Measurements from ENCODE around the gene TYW1B. TPM values are rescaled to one million over a fixed set of nuclear protein-coding genes. Genes with fewer than 3 reads are reported as not detected.
"Not testable (repeated sequence)": the region's sequence is repeated elsewhere in the genome, so short reads cannot be mapped to it uniquely, and the experiment has no call there.

Gene TYW1B
- total RNA-seq, 1 donor from 2014 or later, result 2.8 TPM

- DNase-seq (ENCODE audit: low read depth), result not testable (repeated sequence)
Measured at GRCh38 chr7:72625721-72626423, 202.1 kb downstream of the TYW1B start.

- DNase-seq (ENCODE audit: low read depth), result no peak
Measured at GRCh38 chr7:72622532-72622931, 205.5 kb downstream of the TYW1B start.

GRCh38 chr7:72621761-72622187, 206.2 kb downstream of the TYW1B start:
- DNase-seq (ENCODE audit: low read depth), result not testable (repeated sequence)

GRCh38 chr7:72620923-72621322, 207.1 kb downstream of the TYW1B start:
- not testable (repeated sequence) for DNase-seq (ENCODE audit: low read depth)

GRCh38 chr7:72618435-72619180, 209.4 kb downstream of the TYW1B start:
- not testable (repeated sequence) for DNase-seq (ENCODE audit: low read depth)

- not testable (repeated sequence) for DNase-seq (ENCODE audit: low read depth)
Measured at GRCh38 chr7:72609761-72610160, 218.2 kb downstream of the TYW1B start.

- DNase-seq (ENCODE audit: low read depth), result not testable (repeated sequence)
Measured at GRCh38 chr7:72607988-72608387, 220.0 kb downstream of the TYW1B start.

- not testable (repeated sequence) for DNase-seq (ENCODE audit: low read depth)
Measured at GRCh38 chr7:72605863-72606431, 222.1 kb downstream of the TYW1B start.

GRCh38 chr7:72604771-72605611, 223.0 kb downstream of the TYW1B start:
- DNase-seq (ENCODE audit: low read depth), result peak; percentile 7

- not testable (repeated sequence) for DNase-seq (ENCODE audit: low read depth)
Measured at GRCh38 chr7:72603476-72603875, 224.5 kb downstream of the TYW1B start.

GRCh38 chr7:72603073-72603472, 224.9 kb downstream of the TYW1B start:
- no peak for DNase-seq (ENCODE audit: low read depth)

- DNase-seq (ENCODE audit: low read depth), result not testable (repeated sequence)
Measured at GRCh38 chr7:72601683-72602082, 226.3 kb downstream of the TYW1B start.

GRCh38 chr7:72590023-72590422, 238.0 kb downstream of the TYW1B start:
- not testable (repeated sequence) for DNase-seq (ENCODE audit: low read depth)

GRCh38 chr7:72587267-72587666, 240.7 kb downstream of the TYW1B start:
- DNase-seq (ENCODE audit: low read depth), result not testable (repeated sequence)

GRCh38 chr7:72584576-72584975, 243.4 kb downstream of the TYW1B start:
- not testable (repeated sequence) for DNase-seq (ENCODE audit: low read depth)

- DNase-seq (ENCODE audit: low read depth), result not testable (repeated sequence)
Measured at GRCh38 chr7:72583620-72584361, 244.2 kb downstream of the TYW1B start.

GRCh38 chr7:72580142-72580770, 247.7 kb downstream of the TYW1B start:
- DNase-seq (ENCODE audit: low read depth), result not testable (repeated sequence)

- DNase-seq (ENCODE audit: low read depth), result no peak
Measured at GRCh38 chr7:72577107-72577506, 250.9 kb downstream of the TYW1B start.

GRCh38 chr7:72561988-72562387, 266.0 kb downstream of the TYW1B start:
- not testable (repeated sequence) for DNase-seq (ENCODE audit: low read depth)

GRCh38 chr7:72559546-72559945, 268.5 kb downstream of the TYW1B start:
- not testable (repeated sequence) for DNase-seq (ENCODE audit: low read depth)
